Activated naive CD8-positive, alpha-beta T cell treated with anti-CD3 and anti-CD28 coated beads, Interleukin-2, amount 50 U/mL, for 16 hours (primary cell): ENCODE measurements around the gene RTL10.
"Not testable (repeated sequence)": the region's sequence is repeated elsewhere in the genome, so short reads cannot be mapped to it uniquely, and the experiment has no call there.

Experiments used
- DNase-seq: peaks from one replicate; pipeline ENCODE4 v3.0.0-alpha.2; 2020; ENCODE audit warnings: low read depth, low spot score

Gene RTL10

GRCh38 chr22:19889951-19890350, 35.3 kb upstream of the RTL10 start:
- DNase-seq, result no peak

- no peak for DNase-seq
Observed at GRCh38 chr22:19888131-19888746, 33.6 kb upstream of the RTL10 start.

GRCh38 chr22:19887256-19887985, 32.7 kb upstream of the RTL10 start:
- no peak for DNase-seq

- no peak for DNase-seq
Observed at GRCh38 chr22:19886605-19887255, 32.1 kb upstream of the RTL10 start.

GRCh38 chr22:19885841-19886592, 31.3 kb upstream of the RTL10 start:
- DNase-seq, result no peak

- DNase-seq, result no peak
Observed at GRCh38 chr22:19884954-19885751, 30.5 kb upstream of the RTL10 start.

- DNase-seq, result no peak
Observed at GRCh38 chr22:19884161-19884953, 29.7 kb upstream of the RTL10 start.

- not testable (repeated sequence) for DNase-seq
Observed at GRCh38 chr22:19883446-19883845, 28.8 kb upstream of the RTL10 start.

- DNase-seq, result no peak
Observed at GRCh38 chr22:19882446-19883381, 28.0 kb upstream of the RTL10 start.

GRCh38 chr22:19880786-19881569, 26.3 kb upstream of the RTL10 start:
- no peak for DNase-seq

GRCh38 chr22:19879992-19880785, 25.5 kb upstream of the RTL10 start:
- no peak for DNase-seq

GRCh38 chr22:19879643-19879991, 24.9 kb upstream of the RTL10 start:
- no peak for DNase-seq

GRCh38 chr22:19879246-19879570, 24.5 kb upstream of the RTL10 start:
- no peak for DNase-seq

- no peak for DNase-seq
Observed at GRCh38 chr22:19878461-19879245, 24.0 kb upstream of the RTL10 start.

- no peak for DNase-seq
Observed at GRCh38 chr22:19877626-19878339, 23.1 kb upstream of the RTL10 start.

- no peak for DNase-seq
Observed at GRCh38 chr22:19876941-19877625, 22.4 kb upstream of the RTL10 start.
